Immature natural killer cell (primary cell): ENCODE data around the gene MEI4. TPM values are rescaled to one million over a fixed set of nuclear protein-coding genes. Genes with fewer than 3 reads are reported as not detected.
"Not testable (repeated sequence)": the region's sequence is repeated elsewhere in the genome, so short reads cannot be mapped to it uniquely, and the experiment has no call there.

ENCODE experiments used
- DNase-seq, 3 donors: peaks; one replicate each; pipeline ENCODE4 v3.0.0; 2022; ENCODE audit warnings: mixed read lengths in 1 of 3
- H3K27ac Mint-ChIP-seq, 6 donors: one replicate each; pipeline ENCODE4 v1.8.0; 2020; ENCODE audit warnings: mixed read lengths in 6 of 6, mild to moderate bottlenecking in 5 of 6, inconsistent platforms in 4 of 6, moderate library complexity in 3 of 6
- H3K27me3 Mint-ChIP-seq, 3 donors: one replicate each; pipeline ENCODE4 v1.8.0; 2020 to 2021; ENCODE audit warnings: low read depth in 3 of 3, mild to moderate bottlenecking in 3 of 3, mixed read lengths in 3 of 3, moderate library complexity in 3 of 3, inconsistent platforms in 1 of 3
- H3K36me3 Mint-ChIP-seq, 3 donors: one replicate each; pipeline ENCODE4 v1.8.0; 2020; ENCODE audit warnings: mixed read lengths in 3 of 3, inconsistent platforms in 2 of 3, mild to moderate bottlenecking in 2 of 3
- H3K4me1 Mint-ChIP-seq, 2 donors: one replicate each; pipeline ENCODE4 v1.8.0; 2020; ENCODE audit warnings: inconsistent platforms in 2 of 2, mild to moderate bottlenecking in 2 of 2, mixed read lengths in 2 of 2, moderate library complexity in 1 of 2
- H3K4me3 Mint-ChIP-seq, 5 donors: one replicate each; pipeline ENCODE4 v1.8.0; 2020; ENCODE audit warnings: mild to moderate bottlenecking in 5 of 5, mixed read lengths in 5 of 5, inconsistent platforms in 3 of 5, moderate library complexity in 3 of 5
- H3K9me3 Mint-ChIP-seq, 6 donors: one replicate each; pipeline ENCODE4 v1.8.0; 2020; ENCODE audit warnings: mild to moderate bottlenecking in 6 of 6, mixed read lengths in 6 of 6, inconsistent platforms in 4 of 6, moderate library complexity in 3 of 6
- polyA plus RNA-seq, 3 donors: library from polyadenylated mRNA; unstranded; fragments of 300-500 nt; fragmentation: Illumina TruSeq; gene quantifications; one replicate each; pipeline ENCODE4 v1.2.3, GENCODE V29; 2021

MEI4 gene
- polyA plus RNA-seq, 3 donors from 2014 or later, result not detected

DNA sequence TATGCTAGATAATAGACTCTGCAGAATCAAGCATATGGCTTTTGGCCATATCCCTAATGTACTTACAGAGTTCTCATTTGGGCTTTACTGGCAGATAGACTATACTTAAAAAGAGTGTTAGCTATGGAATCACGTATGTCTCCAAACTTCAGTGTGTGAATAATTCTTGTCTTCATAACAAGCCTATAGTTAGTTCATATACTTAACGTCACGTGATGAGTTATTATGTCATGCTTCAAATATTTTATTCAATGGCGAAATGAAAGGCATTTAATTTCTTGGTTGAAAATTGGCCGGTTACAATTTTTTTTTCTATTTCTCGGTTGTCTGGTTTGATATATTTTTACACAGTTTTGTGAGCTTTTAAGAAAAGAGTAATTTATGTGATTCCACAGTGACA, 62.7 kb downstream of the MEI4 start:
- Mint-ChIP-seq H3K4me1 (no peaks in the 10 kb centered on the region), H3K9me3 (peaks cover 13 to 30% (median 16%) of the 10 kb centered on the region in 6 donors), H3K4me3 (no peak overlapping the region), H3K27ac (no peak overlapping the region), H3K27me3 (peaks cover 0 to 2% (median 0%) of the 10 kb centered on the region in 3 donors), H3K36me3 (peaks cover 0 to 4% (median 0%) of the 10 kb centered on the region in 3 donors)
- no peak for DNase-seq

- no peaks in the 10 kb centered on the region for H3K4me1 Mint-ChIP-seq
- H3K4me3 Mint-ChIP-seq, result no peak overlapping the region
- peaks cover 0 to 2% (median 0%) of the 10 kb centered on the region in 3 donors for H3K27me3 Mint-ChIP-seq
- H3K27ac Mint-ChIP-seq, result no peak overlapping the region
- H3K36me3 Mint-ChIP-seq, result peaks cover 0 to 4% (median 0%) of the 10 kb centered on the region in 3 donors
- no peak for DNase-seq
- H3K9me3 Mint-ChIP-seq, result peaks cover 11 to 30% (median 16%) of the 10 kb centered on the region in 6 donors
Measured at GRCh38 chr6:77716311-77716710, 63.5 kb downstream of the MEI4 start.

DNA sequence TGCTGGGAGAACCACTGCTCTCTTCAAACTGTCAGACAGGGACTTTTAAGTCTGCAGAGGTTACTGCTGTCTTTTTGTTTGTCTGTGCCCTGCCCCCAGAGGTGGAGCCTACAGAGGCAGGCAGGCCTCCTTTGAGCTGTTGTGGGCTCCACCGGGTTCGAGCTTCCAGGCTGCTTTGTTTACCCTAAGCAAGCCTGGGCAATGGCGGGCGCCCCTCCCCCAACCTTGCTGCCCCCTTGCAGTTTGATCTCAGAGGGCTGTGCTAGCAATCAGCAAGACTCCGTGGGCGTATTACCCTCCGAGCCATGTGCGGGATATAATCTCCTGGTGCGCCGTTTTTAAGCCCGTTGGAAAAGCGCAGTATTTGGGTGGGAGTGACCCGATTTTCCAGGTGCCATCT, 83.2 kb downstream of the MEI4 start:
- peaks cover 17 to 42% (median 28%) of the 10 kb centered on the region in 6 donors for H3K9me3 Mint-ChIP-seq
- H3K36me3 Mint-ChIP-seq, H3K27ac Mint-ChIP-seq, H3K4me3 Mint-ChIP-seq, H3K27me3 Mint-ChIP-seq, DNase-seq, H3K4me1 Mint-ChIP-seq: not testable (repeated sequence)

DNA sequence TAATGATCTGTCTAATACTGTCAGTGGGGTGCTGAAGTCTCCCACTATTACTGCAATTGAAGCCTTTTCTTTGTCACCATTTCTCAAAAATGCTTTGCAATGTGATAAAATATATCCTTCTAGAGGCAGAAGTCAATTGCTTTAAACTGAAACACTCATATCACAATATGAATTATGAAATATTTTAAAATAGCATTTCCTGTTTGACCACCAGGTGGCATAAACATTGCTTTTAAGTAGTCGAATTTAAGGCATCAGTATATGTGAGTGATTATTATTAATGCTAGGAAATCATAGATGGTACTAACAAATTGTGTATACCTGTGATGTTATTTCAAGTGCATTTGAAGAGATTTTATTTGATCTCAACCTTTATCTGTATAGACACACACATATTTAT, 87.5 kb downstream of the MEI4 start:
- no peak overlapping the region for H3K27ac Mint-ChIP-seq
- H3K4me3 Mint-ChIP-seq, result no peak overlapping the region
- H3K4me1 Mint-ChIP-seq, result no peaks in the 10 kb centered on the region
- H3K36me3 Mint-ChIP-seq, result peaks cover 0 to 5% (median 4%) of the 10 kb centered on the region in 3 donors
- H3K27me3 Mint-ChIP-seq, result peaks cover 0 to 2% (median 0%) of the 10 kb centered on the region in 3 donors
- DNase-seq, result no peak
- peaks cover 13 to 38% (median 19%) of the 10 kb centered on the region in 6 donors for H3K9me3 Mint-ChIP-seq

DNA sequence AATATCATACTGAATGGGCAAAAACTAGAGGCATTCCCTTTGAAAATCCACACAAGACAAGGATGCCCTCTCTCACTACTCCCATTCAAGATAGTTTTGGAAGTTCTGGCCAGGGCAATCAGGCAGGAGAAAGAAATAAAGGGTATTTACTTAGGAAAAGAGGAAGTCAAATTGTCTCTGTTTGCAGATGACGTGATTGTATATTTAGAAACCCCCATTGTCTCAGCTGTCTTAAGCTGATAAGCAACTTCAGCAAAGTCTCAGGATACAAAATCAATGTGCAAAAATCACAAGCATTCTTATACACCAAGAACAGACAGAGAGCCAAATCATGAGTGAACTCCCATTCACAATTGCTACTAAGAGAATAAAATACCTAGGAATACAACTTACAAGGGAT, 99.3 kb downstream of the MEI4 start:
- H3K27ac Mint-ChIP-seq, DNase-seq, H3K27me3 Mint-ChIP-seq, H3K4me1 Mint-ChIP-seq, H3K36me3 Mint-ChIP-seq, H3K4me3 Mint-ChIP-seq: not testable (repeated sequence)
- H3K9me3 Mint-ChIP-seq, result peaks cover 14 to 37% (median 30%) of the 10 kb centered on the region in 6 donors

DNA sequence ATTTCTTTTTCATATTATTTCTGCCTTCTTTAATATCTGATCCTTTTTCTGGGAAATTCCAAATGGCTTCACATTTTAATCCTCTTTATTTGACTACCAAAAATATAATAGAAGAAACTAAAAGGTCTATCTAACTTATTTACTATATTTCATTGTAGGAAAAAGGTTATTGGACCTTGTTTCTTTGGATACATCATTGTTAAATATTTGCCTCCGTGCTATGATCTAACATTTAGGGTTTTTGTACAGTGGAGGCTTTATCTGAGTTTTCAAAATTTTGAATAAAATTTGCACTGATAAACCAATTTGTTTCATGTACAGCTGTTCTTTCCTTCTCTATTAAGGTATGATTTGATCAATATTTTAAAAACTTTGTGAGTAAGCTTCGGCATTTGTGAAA, 109.5 kb downstream of the MEI4 start:
- Mint-ChIP-seq H3K4me3 (no peak overlapping the region), H3K36me3 (no peaks in the 10 kb centered on the region), H3K9me3 (peaks cover 9 to 39% (median 17%) of the 10 kb centered on the region in 6 donors), H3K27ac (no peak overlapping the region), H3K4me1 (no peaks in the 10 kb centered on the region), H3K27me3 (no peaks in the 10 kb centered on the region)
- no peak for DNase-seq

DNA sequence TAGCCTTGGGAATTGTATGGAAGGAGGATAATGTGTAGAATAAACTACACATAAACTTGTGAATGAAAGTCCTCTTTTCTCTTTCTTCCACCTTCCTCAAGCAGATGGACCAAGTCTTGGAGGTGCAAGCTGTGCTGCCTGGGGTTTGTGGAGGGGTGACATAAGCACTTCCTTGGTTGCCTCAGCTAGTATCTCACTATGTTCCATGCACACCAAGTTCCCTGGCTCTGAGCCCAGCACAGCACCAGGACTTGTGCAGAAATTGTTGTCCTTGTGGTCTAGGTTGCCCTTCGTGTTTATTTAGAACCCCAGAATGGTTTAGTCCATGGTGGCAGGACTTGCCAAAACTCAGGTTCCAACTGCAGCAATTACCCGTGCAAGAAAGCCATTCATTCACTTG, 110.3 kb downstream of the MEI4 start:
- Mint-ChIP-seq H3K4me3 (no peak overlapping the region), H3K27me3 (no peaks in the 10 kb centered on the region), H3K4me1 (no peaks in the 10 kb centered on the region), H3K9me3 (peaks cover 9 to 38% (median 17%) of the 10 kb centered on the region in 6 donors), H3K27ac (no peak overlapping the region), H3K36me3 (no peaks in the 10 kb centered on the region)
- DNase-seq, result no peak

- H3K27me3 Mint-ChIP-seq, result no peaks in the 10 kb centered on the region
- no peaks in the 10 kb centered on the region for H3K4me1 Mint-ChIP-seq
- no peak for DNase-seq
- no peak overlapping the region for H3K4me3 Mint-ChIP-seq
- no peaks in the 10 kb centered on the region for H3K36me3 Mint-ChIP-seq
- H3K27ac Mint-ChIP-seq, result no peak overlapping the region
- H3K9me3 Mint-ChIP-seq, result peaks cover 4 to 26% (median 11%) of the 10 kb centered on the region in 6 donors
Measured at GRCh38 chr6:77764364-77764763, 111.5 kb downstream of the MEI4 start.

GRCh38 chr6:77773157-77773822, 120.5 kb downstream of the MEI4 start:
- Mint-ChIP-seq H3K27ac (no peak overlapping the region), H3K9me3 (peaks cover 8 to 56% (median 22%) of the 10 kb centered on the region in 6 donors), H3K27me3 (peaks cover 0 to 2% (median 0%) of the 10 kb centered on the region in 3 donors), H3K4me1 (no peaks in the 10 kb centered on the region), H3K36me3 (peaks cover 0 to 3% (median 0%) of the 10 kb centered on the region in 3 donors), H3K4me3 (no peak overlapping the region)
- DNase-seq, result no peak

DNA sequence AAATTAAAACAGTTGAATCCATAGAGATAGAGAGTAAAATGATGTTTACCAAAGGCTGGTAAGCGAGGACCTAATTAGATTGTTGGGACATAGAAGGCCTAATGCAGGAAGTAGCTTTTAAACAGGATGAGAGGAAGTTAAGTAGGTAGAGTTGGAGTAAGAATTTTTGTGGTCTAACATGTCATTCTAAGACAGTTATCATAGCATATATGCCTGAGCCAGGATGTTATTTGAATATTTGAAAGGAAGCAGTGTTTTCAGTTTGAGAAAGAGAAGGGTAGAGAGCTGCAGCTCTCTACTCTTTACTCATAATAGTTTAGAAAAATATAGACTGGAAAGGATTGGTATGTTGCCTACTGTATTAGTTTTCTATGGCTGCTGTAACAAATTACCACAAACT, 121.6 kb downstream of the MEI4 start:
- DNase-seq, result no peak
- Mint-ChIP-seq H3K4me1 (no peaks in the 10 kb centered on the region), H3K36me3 (peaks cover 0 to 3% (median 0%) of the 10 kb centered on the region in 3 donors), H3K9me3 (peaks cover 8 to 56% (median 24%) of the 10 kb centered on the region in 6 donors), H3K27ac (no peak overlapping the region), H3K4me3 (no peak overlapping the region), H3K27me3 (peaks cover 0 to 2% (median 0%) of the 10 kb centered on the region in 3 donors)

DNA sequence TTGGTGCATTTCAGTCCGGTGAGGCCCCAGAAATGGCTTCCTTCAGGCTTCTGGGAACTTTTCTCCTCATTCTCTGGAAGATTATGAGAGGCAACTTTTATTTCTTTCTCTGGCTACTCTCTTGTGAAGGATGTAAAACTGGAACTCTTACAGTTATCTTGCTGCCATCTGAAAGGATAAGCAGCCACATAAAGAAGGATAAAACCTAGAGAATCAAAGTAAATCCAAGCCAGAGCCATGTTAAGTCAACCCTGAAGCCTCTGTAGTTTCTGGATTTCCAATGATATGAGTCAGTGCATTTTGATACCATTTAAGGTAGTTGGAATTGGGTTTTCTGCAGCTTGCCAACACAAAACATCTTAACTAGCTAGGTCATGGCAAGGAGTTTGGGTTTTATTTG, 123.6 kb downstream of the MEI4 start:
- H3K27me3 Mint-ChIP-seq, result peaks cover 0 to 2% (median 0%) of the 10 kb centered on the region in 3 donors
- no peaks in the 10 kb centered on the region for H3K36me3 Mint-ChIP-seq
- DNase-seq, result no peak
- H3K27ac Mint-ChIP-seq, result no peak overlapping the region
- H3K4me1 Mint-ChIP-seq, result no peaks in the 10 kb centered on the region
- H3K9me3 Mint-ChIP-seq, result peaks cover 13 to 38% (median 24%) of the 10 kb centered on the region in 6 donors
- no peak overlapping the region for H3K4me3 Mint-ChIP-seq

- DNase-seq, result no peak
- Mint-ChIP-seq H3K36me3 (no peaks in the 10 kb centered on the region), H3K4me3 (no peak overlapping the region), H3K27me3 (peaks cover 0 to 2% (median 0%) of the 10 kb centered on the region in 3 donors), H3K9me3 (peaks cover 13 to 27% (median 17%) of the 10 kb centered on the region in 6 donors), H3K4me1 (no peaks in the 10 kb centered on the region), H3K27ac (no peak overlapping the region)
Measured at GRCh38 chr6:77778527-77778926, 125.7 kb downstream of the MEI4 start.

GRCh38 chr6:77786935-77787629, 134.2 kb downstream of the MEI4 start:
- no peaks in the 10 kb centered on the region for H3K36me3 Mint-ChIP-seq
- H3K4me3 Mint-ChIP-seq, result no peak overlapping the region
- no peaks in the 10 kb centered on the region for H3K4me1 Mint-ChIP-seq
- peaks cover 12 to 23% (median 17%) of the 10 kb centered on the region in 6 donors for H3K9me3 Mint-ChIP-seq
- DNase-seq, result no peak
- H3K27ac Mint-ChIP-seq, result no peak overlapping the region
- peaks cover 0 to 3% (median 0%) of the 10 kb centered on the region in 3 donors for H3K27me3 Mint-ChIP-seq
